ENCODE results near the gene KCTD1. TPM values are rescaled to one million over a fixed set of nuclear protein-coding genes. Genes with fewer than 3 reads are reported as not detected.
"Not testable (repeated sequence)": the region's sequence is repeated elsewhere in the genome, so short reads cannot be mapped to it uniquely, and the experiment has no call there.

KCTD1 gene
- total RNA-seq, 2 experiments from 2014 or later: 4.1 to 5.6 TPM

- Mint-ChIP-seq H3K9me3 (ENCODE audit: low read depth) (no peaks in the 10 kb centered on the region), H3K36me3 (no peaks in the 10 kb centered on the region), H3K27me3 (peaks cover 10% of the 10 kb centered on the region), H3K4me3 (no peak overlapping the region), H3K4me1 (no peaks in the 10 kb centered on the region), H3K27ac (no peak overlapping the region)
- CTCF ChIA-PET: no interaction called here
- ATAC-seq (no peak), DNase-seq (no peak)
Measured at GRCh38 chr18:26438980-26439379, 109.4 kb downstream of the KCTD1 start.

- H3K36me3 Mint-ChIP-seq; H3K27ac Mint-ChIP-seq; H3K4me3 Mint-ChIP-seq; H3K27me3 Mint-ChIP-seq; H3K4me1 Mint-ChIP-seq; H3K9me3 Mint-ChIP-seq (ENCODE audit: low read depth); CTCF ChIA-PET; DNase-seq; ATAC-seq: not testable (repeated sequence)
Measured at GRCh38 chr18:26437634-26438033, 110.7 kb downstream of the KCTD1 start.

GRCh38 chr18:26436176-26437051 is 111.9 kb downstream of the KCTD1 start:
- Mint-ChIP-seq H3K36me3 (no peaks in the 10 kb centered on the region), H3K27me3 (peaks cover 6% of the 10 kb centered on the region), H3K4me3 (no peak overlapping the region), H3K9me3 (ENCODE audit: low read depth) (no peaks in the 10 kb centered on the region), H3K4me1 (no peaks in the 10 kb centered on the region), H3K27ac (no peak overlapping the region)
- no peak for DNase-seq
- CTCF ChIA-PET: no interaction called here
- no peak for ATAC-seq

DNA sequence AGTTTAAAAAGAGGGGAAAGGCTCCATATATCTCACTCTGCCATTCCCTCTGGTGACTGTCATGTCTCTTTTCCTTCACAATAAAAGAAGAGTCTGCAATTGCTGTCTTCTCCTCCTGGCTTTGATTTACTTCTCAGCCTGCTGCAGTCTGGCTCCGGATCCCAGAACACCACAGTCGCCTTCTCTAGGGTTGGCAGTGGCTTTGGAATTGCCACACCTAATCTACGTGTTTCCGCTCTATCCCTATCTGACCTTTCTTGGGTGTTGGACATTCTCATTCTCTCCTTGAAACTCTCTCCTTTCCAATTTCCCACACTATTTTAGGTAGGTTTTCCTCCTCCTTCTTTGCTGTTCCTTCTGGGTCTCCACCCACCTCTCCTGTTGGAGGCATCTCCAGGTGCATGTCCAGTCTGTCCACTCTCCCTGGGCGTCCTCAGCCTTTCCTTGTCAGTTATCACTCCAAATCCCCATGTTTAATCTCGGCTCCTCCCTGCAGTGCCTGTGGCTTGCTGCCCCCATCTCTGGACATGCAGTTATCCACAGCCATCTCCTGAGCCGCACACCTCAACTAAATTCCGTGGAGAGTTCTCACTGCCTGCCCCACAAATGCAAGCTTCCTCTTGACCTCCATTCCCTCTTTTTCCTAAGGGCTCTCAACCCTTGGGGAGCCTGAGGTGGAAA is 112.8 kb downstream of the KCTD1 start:
- Mint-ChIP-seq H3K9me3 (ENCODE audit: low read depth) (no peaks in the 10 kb centered on the region), H3K4me1 (no peaks in the 10 kb centered on the region), H3K27me3 (peaks cover 7% of the 10 kb centered on the region), H3K27ac (no peak overlapping the region), H3K36me3 (no peaks in the 10 kb centered on the region), H3K4me3 (no peak overlapping the region)
- ATAC-seq (no peak), DNase-seq (no peak)
- CTCF ChIA-PET: no interaction called here

DNA sequence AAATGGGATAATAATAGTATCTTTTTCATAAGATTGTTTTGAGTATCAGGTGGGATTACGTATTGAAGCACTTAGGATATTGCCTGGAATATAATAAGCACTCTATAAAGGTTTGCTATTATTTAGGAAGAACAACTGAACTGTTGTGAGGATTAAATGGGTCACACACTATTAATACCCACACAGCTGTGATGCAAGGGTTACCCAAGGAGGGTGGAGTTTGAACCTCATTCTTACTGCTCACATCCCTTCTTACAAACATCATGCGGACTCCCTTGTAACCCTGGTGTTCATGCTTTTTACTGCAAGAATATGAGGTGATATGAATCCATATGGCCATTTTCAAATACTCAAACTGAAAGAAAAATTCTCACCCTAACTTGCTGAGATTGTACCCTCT is 113.5 kb downstream of the KCTD1 start:
- H3K4me3 Mint-ChIP-seq: no peak overlapping the region
- ATAC-seq (no peak), DNase-seq (no peak)
- H3K27ac Mint-ChIP-seq: no peak overlapping the region
- H3K27me3 Mint-ChIP-seq: peaks cover 7% of the 10 kb centered on the region
- CTCF ChIA-PET: no interaction called here
- H3K9me3 Mint-ChIP-seq (ENCODE audit: low read depth): no peaks in the 10 kb centered on the region
- H3K4me1 Mint-ChIP-seq: no peaks in the 10 kb centered on the region
- no peaks in the 10 kb centered on the region for H3K36me3 Mint-ChIP-seq

DNA sequence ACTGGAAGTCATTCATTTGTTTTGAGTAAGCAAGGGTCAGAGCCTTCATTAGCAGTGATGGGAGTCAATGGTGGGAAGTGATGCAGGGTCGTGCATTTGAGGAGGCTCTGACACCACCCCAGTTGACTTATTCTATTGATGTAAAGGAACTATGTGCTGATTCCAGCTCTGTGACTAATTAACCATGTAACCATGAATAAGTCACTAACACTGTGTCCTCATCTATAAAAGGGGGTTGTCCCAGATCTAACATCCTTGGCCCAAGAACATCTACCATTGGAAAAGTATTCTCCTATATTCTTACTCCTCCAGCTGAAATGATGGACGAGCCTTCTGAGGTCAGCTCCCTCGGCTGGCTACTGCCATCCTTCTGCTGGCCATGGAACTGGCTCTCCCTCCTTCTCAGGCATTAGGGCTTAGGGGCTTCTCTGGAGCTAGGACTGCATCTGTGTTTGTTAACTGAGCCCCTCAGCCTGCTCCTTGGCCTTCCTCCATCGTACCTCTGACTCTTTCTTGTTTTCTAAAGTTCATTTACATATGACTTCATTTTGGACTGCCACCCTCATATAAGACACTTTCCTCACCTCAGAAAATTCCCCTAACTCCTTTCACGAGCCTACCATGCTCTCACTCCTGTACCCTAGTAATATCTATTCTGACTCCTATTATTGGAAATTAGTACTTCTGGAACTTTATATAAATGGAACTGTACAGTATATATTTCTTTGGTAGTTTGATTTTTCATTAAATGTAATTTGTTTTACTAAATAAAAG is 115.5 kb downstream of the KCTD1 start:
- H3K9me3 Mint-ChIP-seq (ENCODE audit: low read depth): no peaks in the 10 kb centered on the region
- CTCF ChIA-PET: no interaction called here
- peaks cover 5% of the 10 kb centered on the region for H3K27me3 Mint-ChIP-seq
- H3K27ac Mint-ChIP-seq: no peak overlapping the region
- ATAC-seq (no peak), DNase-seq (no peak)
- no peaks in the 10 kb centered on the region for H3K4me1 Mint-ChIP-seq
- H3K36me3 Mint-ChIP-seq: no peaks in the 10 kb centered on the region
- H3K4me3 Mint-ChIP-seq: no peak overlapping the region

GRCh38 chr18:26429535-26430226 is 118.7 kb downstream of the KCTD1 start:
- Mint-ChIP-seq H3K9me3 (ENCODE audit: low read depth) (no peaks in the 10 kb centered on the region), H3K27ac (no peak overlapping the region), H3K4me3 (no peak overlapping the region), H3K27me3 (peaks cover 5% of the 10 kb centered on the region), H3K4me1 (no peaks in the 10 kb centered on the region), H3K36me3 (no peaks in the 10 kb centered on the region)
- CTCF ChIA-PET: no interaction called here
- ATAC-seq (no peak), DNase-seq (no peak)

GRCh38 chr18:26425148-26425531 is 123.2 kb downstream of the KCTD1 start:
- Mint-ChIP-seq H3K9me3 (ENCODE audit: low read depth) (no peaks in the 10 kb centered on the region), H3K27ac (no peak overlapping the region), H3K27me3 (no peaks in the 10 kb centered on the region), H3K4me3 (no peak overlapping the region), H3K4me1 (no peaks in the 10 kb centered on the region), H3K36me3 (no peaks in the 10 kb centered on the region)
- DNase-seq (no peak), ATAC-seq (no peak)
- CTCF ChIA-PET: interaction anchor here (0.6 to 1.5 kb wide), 2 partner anchors 9 to 309 kb away, joined by 3 to 5 read pairs; no protein-coding TSS in a partner anchor

DNA sequence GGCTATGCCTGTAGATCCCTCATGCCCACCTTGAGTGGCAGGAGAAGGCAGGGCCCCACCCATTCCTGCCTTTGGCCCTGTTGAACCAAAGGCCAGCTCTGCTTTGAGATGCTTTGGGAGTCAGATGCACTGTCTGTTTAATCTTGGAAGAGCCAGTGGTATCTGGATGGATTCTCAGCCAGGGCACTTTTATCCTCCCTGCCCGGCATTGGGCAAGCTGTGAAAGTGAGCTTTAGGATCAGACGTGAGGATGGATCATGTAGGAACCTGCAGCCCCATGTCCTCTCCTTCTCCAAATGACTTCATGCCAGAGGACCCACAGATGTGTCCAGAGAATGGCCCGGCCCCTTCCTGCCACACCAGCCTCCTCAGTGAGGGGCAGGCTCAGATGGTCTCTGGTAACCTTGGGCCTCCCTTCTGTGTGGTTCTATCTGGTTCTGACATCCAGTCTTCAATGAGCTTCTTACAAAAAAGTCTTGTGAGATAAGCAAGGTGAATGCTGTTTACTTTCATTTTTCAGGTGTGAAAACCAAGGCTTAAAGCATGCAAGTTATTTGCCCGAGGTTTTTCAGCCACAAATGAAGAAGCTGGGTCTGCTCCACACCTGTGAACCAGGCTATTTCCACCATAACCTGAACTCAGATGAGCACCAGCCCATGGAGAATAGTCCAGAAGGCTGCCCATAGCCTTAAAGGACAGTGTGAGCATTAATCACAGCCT is 123.8 kb downstream of the KCTD1 start:
- CTCF ChIA-PET: no interaction called here
- Mint-ChIP-seq H3K27me3 (no peaks in the 10 kb centered on the region), H3K4me1 (no peaks in the 10 kb centered on the region), H3K4me3 (no peak overlapping the region), H3K27ac (no peak overlapping the region), H3K9me3 (ENCODE audit: low read depth) (no peaks in the 10 kb centered on the region), H3K36me3 (no peaks in the 10 kb centered on the region)
- ATAC-seq (no peak), DNase-seq (no peak)

GRCh38 chr18:26422472-26423162 is 125.7 kb downstream of the KCTD1 start:
- Mint-ChIP-seq H3K4me1 (no peaks in the 10 kb centered on the region), H3K4me3 (no peak overlapping the region), H3K27ac (no peak overlapping the region), H3K36me3 (no peaks in the 10 kb centered on the region), H3K9me3 (ENCODE audit: low read depth) (no peaks in the 10 kb centered on the region), H3K27me3 (no peaks in the 10 kb centered on the region)
- CTCF ChIA-PET: no interaction called here
- ATAC-seq (no peak), DNase-seq (no peak)

- H3K27ac Mint-ChIP-seq: no peak overlapping the region
- no peaks in the 10 kb centered on the region for H3K4me1 Mint-ChIP-seq
- DNase-seq (no peak), ATAC-seq (no peak)
- no peak overlapping the region for H3K4me3 Mint-ChIP-seq
- H3K9me3 Mint-ChIP-seq (ENCODE audit: low read depth): no peaks in the 10 kb centered on the region
- H3K27me3 Mint-ChIP-seq: no peaks in the 10 kb centered on the region
- CTCF ChIA-PET: no interaction called here
- no peaks in the 10 kb centered on the region for H3K36me3 Mint-ChIP-seq
Measured at GRCh38 chr18:26421931-26422330, 126.4 kb downstream of the KCTD1 start.

GRCh38 chr18:26421503-26421902 is 126.8 kb downstream of the KCTD1 start:
- Mint-ChIP-seq H3K4me3 (no peak overlapping the region), H3K27ac (no peak overlapping the region), H3K9me3 (ENCODE audit: low read depth) (no peaks in the 10 kb centered on the region), H3K27me3 (no peaks in the 10 kb centered on the region), H3K4me1 (no peaks in the 10 kb centered on the region), H3K36me3 (no peaks in the 10 kb centered on the region)
- no peak for DNase-seq
- ATAC-seq: no peak
- CTCF ChIA-PET: no interaction called here
